ENCODE data around the gene FBXO3. TPM values are rescaled to one million over a fixed set of nuclear protein-coding genes. Genes with fewer than 3 reads are reported as not detected.

Gene FBXO3
- total and polyA plus RNA-seq, 9 of the 15 experiments (the other 6 are each of a cell fraction or from before 2014, with no cell fraction given): 11.6 to 59.3 (median 29.2) TPM

GRCh38 chr11:33772300-33772699, 2.0 kb downstream of the FBXO3 start (continued):
- TF ChIP-seq ZNF518B (CRISPR knock-in tag; IDR thresholded peaks at IDR 0.05) (no peak), FOXP1 (CRISPR knock-in tag; IDR thresholded peaks at IDR 0.05) (no peak), ZNF253 (CRISPR knock-in tag; conservative IDR thresholded peaks at IDR 0.05) (no peak), RBM15 (IDR thresholded peaks at IDR 0.05; ENCODE audit: insufficient read depth, low read length) (no peak), FOSL1 (tag; conservative IDR thresholded peaks at IDR 0.05) (peak; percentile 51), DMBX1 (CRISPR knock-in tag; IDR thresholded peaks at IDR 0.05; ENCODE audit: borderline replicate concordance) (no peak), IRF1 (CRISPR knock-in tag; IDR thresholded peaks at IDR 0.05; ENCODE audit: borderline replicate concordance) (no peak), BCL6 (CRISPR knock-in tag; IDR thresholded peaks at IDR 0.05) (no peak), MEF2D (tag; conservative IDR thresholded peaks at IDR 0.05; ENCODE audit: low read depth) (no peak), CCAR2 (IDR thresholded peaks at IDR 0.05; ENCODE audit: low read depth, low read length) (no peak), SMC3 (conservative IDR thresholded peaks at IDR 0.05; ENCODE audit: insufficient read depth, low read depth, low read length) (no peak), ZBTB7A (IDR thresholded peaks at IDR 0.05; ENCODE audit: borderline replicate concordance, control insufficient read depth, low read depth, low read length) (no peak), TOE1 (IDR thresholded peaks at IDR 0.05; ENCODE audit: borderline replicate concordance) (no peak), TOE1 (CRISPR knock-in tag; IDR thresholded peaks at IDR 0.05; ENCODE audit: borderline replicate concordance, low read depth) (no peak), HLTF (IDR thresholded peaks at IDR 0.05) (no peak), E2F3 (CRISPR knock-in tag; IDR thresholded peaks at IDR 0.05) (no peak), SNRNP70 (optimal IDR thresholded peaks at IDR 0.05; ENCODE audit: low read depth, low read length) (no peak), RFX1 (IDR thresholded peaks at IDR 0.05) (no peak), SMAD3 (CRISPR knock-in tag; conservative IDR thresholded peaks at IDR 0.05) (no peak)
- TF ChIP-seq, protein P1, sequence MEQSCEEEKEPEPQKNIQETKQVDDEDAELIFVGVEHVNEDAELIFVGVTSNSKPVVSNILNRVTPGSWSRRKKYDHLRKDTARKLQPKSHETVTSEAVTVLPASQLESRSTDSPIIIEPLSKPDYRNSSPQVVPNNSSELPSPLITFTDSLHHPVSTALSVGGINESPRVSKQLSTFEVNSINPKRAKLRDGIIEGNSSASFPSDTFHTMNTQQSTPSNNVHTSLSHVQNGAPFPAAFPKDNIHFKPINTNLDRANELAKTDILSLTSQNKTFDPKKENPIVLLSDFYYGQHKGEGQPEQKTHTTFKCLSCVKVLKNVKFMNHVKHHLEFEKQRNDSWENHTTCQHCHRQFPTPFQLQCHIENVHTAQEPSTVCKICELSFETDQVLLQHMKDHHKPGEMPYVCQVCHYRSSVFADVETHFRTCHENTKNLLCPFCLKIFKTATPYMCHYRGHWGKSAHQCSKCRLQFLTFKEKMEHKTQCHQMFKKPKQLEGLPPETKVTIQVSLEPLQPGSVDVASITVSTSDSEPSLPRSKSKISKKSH (CRISPR knock-in tag; IDR thresholded peaks at IDR 0.05): no peak
